HG03280 (cell line): ENCODE results near the gene SH3BP1.
"Not testable (repeated sequence)": the region's sequence is repeated elsewhere in the genome, so short reads cannot be mapped to it uniquely, and the experiment has no call there.

Experiments
- ATAC-seq: cut with Tn5 transposase; IDR thresholded peaks from one replicate; pipeline ENCODE4 v1.9.1; 2021; ENCODE audit warnings: mild to moderate bottlenecking, moderate library complexity; ENCODE audit not compliant: unreplicated experiment

SH3BP1 gene

GRCh38 chr22:37675930-37676735 lies 36.7 kb downstream of the SH3BP1 start:
- no peak for ATAC-seq

- peak; percentile 53 for ATAC-seq
Observed at GRCh38 chr22:37676736-37677492, 37.4 kb downstream of the SH3BP1 start.

- no peak for ATAC-seq
Observed at GRCh38 chr22:37677493-37677974, 38.1 kb downstream of the SH3BP1 start.

- ATAC-seq, result no peak
Observed at GRCh38 chr22:37678372-37678771, 38.9 kb downstream of the SH3BP1 start.

GRCh38 chr22:37679670-37680069 lies 40.2 kb downstream of the SH3BP1 start:
- ATAC-seq, result no peak

- ATAC-seq, result no peak
Observed at GRCh38 chr22:37680191-37680851, 40.9 kb downstream of the SH3BP1 start.

GRCh38 chr22:37681001-37681424 lies 41.5 kb downstream of the SH3BP1 start:
- no peak for ATAC-seq

GRCh38 chr22:37681556-37682049 lies 42.1 kb downstream of the SH3BP1 start:
- no peak for ATAC-seq

GRCh38 chr22:37684803-37685615 lies 45.5 kb downstream of the SH3BP1 start:
- ATAC-seq, result no peak

- ATAC-seq, result peak; percentile 79
Observed at GRCh38 chr22:37686002-37686982, 46.8 kb downstream of the SH3BP1 start, which contains the start of gene NOL12. Gene NOL12, plus strand, starts transcription at chr22:37686343. Its CDS starts 50 bp downstream, at chr22:37686393.

GRCh38 chr22:37690407-37690806 lies 50.9 kb downstream of the SH3BP1 start:
- ATAC-seq, result no peak

- no peak for ATAC-seq
Observed at GRCh38 chr22:37690901-37691504, 51.5 kb downstream of the SH3BP1 start.

- ATAC-seq, result no peak
Observed at GRCh38 chr22:37692627-37693285, 53.3 kb downstream of the SH3BP1 start.

GRCh38 chr22:37694131-37694530 lies 54.7 kb downstream of the SH3BP1 start:
- not testable (repeated sequence) for ATAC-seq

- not testable (repeated sequence) for ATAC-seq
Observed at GRCh38 chr22:37696260-37696656, 56.8 kb downstream of the SH3BP1 start.

- peak; percentile 76 for ATAC-seq
Observed at GRCh38 chr22:37696657-37697537, 57.4 kb downstream of the SH3BP1 start, which contains the start of gene TRIOBP. Gene TRIOBP, plus strand, starts transcription at chr22:37697048. Its CDS starts 4,318 bp downstream, at chr22:37701366.

GRCh38 chr22:37697538-37697835 lies 58.0 kb downstream of the SH3BP1 start:
- no peak for ATAC-seq
